ENCODE measurements around the gene VANGL2.

VANGL2 gene

GRCh38 chr1:160405331-160405877, 5.0 kb downstream of the VANGL2 start:
- DNase-seq (ENCODE audit: low read depth), result no peak

- no peak for DNase-seq (ENCODE audit: low read depth)
Observed at GRCh38 chr1:160406131-160406968, 6.0 kb downstream of the VANGL2 start.

- DNase-seq (ENCODE audit: low read depth), result no peak
Observed at GRCh38 chr1:160407839-160408801, 7.8 kb downstream of the VANGL2 start.

- DNase-seq (ENCODE audit: low read depth), result no peak
Observed at GRCh38 chr1:160408864-160409263, 8.5 kb downstream of the VANGL2 start.

- DNase-seq (ENCODE audit: low read depth), result no peak
Observed at GRCh38 chr1:160409486-160409885, 9.1 kb downstream of the VANGL2 start.

- DNase-seq (ENCODE audit: low read depth), result no peak
Observed at GRCh38 chr1:160410406-160411005, 10.1 kb downstream of the VANGL2 start.

GRCh38 chr1:160411271-160412027, 11.1 kb downstream of the VANGL2 start:
- DNase-seq (ENCODE audit: low read depth), result no peak

GRCh38 chr1:160412028-160412362, 11.6 kb downstream of the VANGL2 start:
- DNase-seq (ENCODE audit: low read depth), result no peak

GRCh38 chr1:160413716-160414115, 13.4 kb downstream of the VANGL2 start:
- DNase-seq (ENCODE audit: low read depth), result no peak

GRCh38 chr1:160414881-160415280, 14.5 kb downstream of the VANGL2 start:
- no peak for DNase-seq (ENCODE audit: low read depth)

GRCh38 chr1:160415696-160416290, 15.4 kb downstream of the VANGL2 start:
- DNase-seq (ENCODE audit: low read depth), result no peak

GRCh38 chr1:160416369-160416768, 16.0 kb downstream of the VANGL2 start:
- no peak for DNase-seq (ENCODE audit: low read depth)

GRCh38 chr1:160418483-160418882, 18.1 kb downstream of the VANGL2 start:
- DNase-seq (ENCODE audit: low read depth), result no peak

- DNase-seq (ENCODE audit: low read depth), result no peak
Observed at GRCh38 chr1:160419150-160419837, 18.9 kb downstream of the VANGL2 start.

- no peak for DNase-seq (ENCODE audit: low read depth)
Observed at GRCh38 chr1:160419838-160420169, 19.4 kb downstream of the VANGL2 start.

GRCh38 chr1:160420881-160421842, 20.8 kb downstream of the VANGL2 start:
- DNase-seq (ENCODE audit: low read depth), result no peak

- no peak for DNase-seq (ENCODE audit: low read depth)
Observed at GRCh38 chr1:160421881-160422280, 21.5 kb downstream of the VANGL2 start.

- DNase-seq (ENCODE audit: low read depth), result no peak
Observed at GRCh38 chr1:160423966-160424365, 23.6 kb downstream of the VANGL2 start.

- no peak for DNase-seq (ENCODE audit: low read depth)
Observed at GRCh38 chr1:160425847-160426246, 25.5 kb downstream of the VANGL2 start.

All from HS-27A (cell line).